ENCODE data around the gene TAOK2. TPM values are rescaled to one million over a fixed set of nuclear protein-coding genes. Genes with fewer than 3 reads are reported as not detected.
A peak's percentile ranks its signal among the peaks of the same experiment; 100 is the strongest.

Gene TAOK2
- total RNA-seq, 2 experiments from 2014 or later = 13.1 to 14.1 TPM

GRCh38 chr16:29963021-29963743 is 10.5 kb upstream of the TAOK2 start:
- Mint-ChIP-seq H3K27me3 (no peaks in the 10 kb centered on the region), H3K4me1 (ENCODE audit: low read depth) (peaks cover 31% of the 10 kb centered on the region)
- no peak for TF ChIP-seq CTCF (IDR thresholded peaks at IDR 0.05)

GRCh38 chr16:29968205-29968604 is 5.5 kb upstream of the TAOK2 start:
- Histone ChIP-seq H3K36me3 (ENCODE audit: insufficient read depth, low read length) (peaks cover 11% of the 10 kb centered on the region), H3K4me3 (ENCODE audit: low read length) (no peak overlapping the region), H3K27ac (ENCODE audit: low read depth in 1 of 2, low read length in 2 of 2) (no peak overlapping the region), H3K27me3 (ENCODE audit: control insufficient read depth in 1 of 2, insufficient read depth in 2 of 2, low read length in 2 of 2) (no peaks in the 10 kb centered on the region), H3K4me1 (ENCODE audit: insufficient read depth, low read length) (peaks cover 5% of the 10 kb centered on the region), H3K9me3 (ENCODE audit: control insufficient read depth in 1 of 2, insufficient read depth in 1 of 2, low read length in 2 of 2) (no peaks in the 10 kb centered on the region)
- intact Hi-C loops (cut with DNase I, micrococcal nuclease) = no loop called here
- H3K27ac Mint-ChIP-seq = no peak overlapping the region
- H3K4me1 Mint-ChIP-seq (ENCODE audit: low read depth) = peaks cover 17% of the 10 kb centered on the region
- ChIA-PET POLR2A (no interaction called here), CTCF (no interaction called here)
- H3K9me3 Mint-ChIP-seq = no peaks in the 10 kb centered on the region
- no peak for TF ChIP-seq CTCF (IDR thresholded peaks at IDR 0.05)
- H3K4me3 Mint-ChIP-seq = no peak overlapping the region
- H3K27me3 Mint-ChIP-seq = no peaks in the 10 kb centered on the region
- DNase-seq = no peak
- ATAC-seq (ENCODE audit: poor library complexity) = no peak
- H3K36me3 Mint-ChIP-seq (ENCODE audit: low read depth) = peaks cover 26% of the 10 kb centered on the region

More at GRCh38 chr16:29963021-29963743, 10.5 kb upstream of the TAOK2 start:
- Histone ChIP-seq H3K27ac (ENCODE audit: low read depth in 1 of 2, low read length in 2 of 2) (peak overlapping the region; percentile 74 to 92), H3K36me3 (ENCODE audit: insufficient read depth, low read length) (peaks cover 4% of the 10 kb centered on the region), H3K4me1 (ENCODE audit: insufficient read depth, low read length) (peaks cover 23% of the 10 kb centered on the region), H3K27me3 (ENCODE audit: control insufficient read depth in 1 of 2, insufficient read depth in 2 of 2, low read length in 2 of 2) (no peaks in the 10 kb centered on the region), H3K9me3 (ENCODE audit: control insufficient read depth in 1 of 2, insufficient read depth in 1 of 2, low read length in 2 of 2) (no peaks in the 10 kb centered on the region), H3K4me3 (ENCODE audit: low read length) (peak overlapping the region; percentile 88)
- Mint-ChIP-seq H3K36me3 (ENCODE audit: low read depth) (peaks cover 14% of the 10 kb centered on the region), H3K4me3 (peak overlapping the region; percentile 93), H3K9me3 (no peaks in the 10 kb centered on the region), H3K27ac (peak overlapping the region; percentile 91)
- ATAC-seq (ENCODE audit: poor library complexity) (no peak), DNase-seq (no peak)
- CTCF ChIA-PET = interaction anchor here (1.0 to 2.2 kb wide), 3 partner anchors 9 to 155 kb away, joined by 3 to 17 read pairs (median 5); partner anchors contain the start of gene TAOK2
- POLR2A ChIA-PET = interaction anchor here (0.8 to 3.4 kb wide), 4 partner anchors 10 to 102 kb away, joined by 3 to 69 read pairs (median 4); partner anchors contain the start of genes ALDOA, KCTD13 and TAOK2
- intact Hi-C loops (cut with DNase I, micrococcal nuclease) = loop anchor here in 1 of 2 experiments (2.0 kb wide), 1 partner anchor 38 kb away; no protein-coding TSS in a partner anchor

- H3K4me1 ChIP-seq (ENCODE audit: insufficient read depth, low read length) = peaks cover 32% of the 10 kb centered on the region
- peaks cover 36% of the 10 kb centered on the region for H3K4me1 Mint-ChIP-seq (ENCODE audit: low read depth)
- TF ChIP-seq CTCF (IDR thresholded peaks at IDR 0.05) = no peak
- peaks cover 26% of the 10 kb centered on the region for H3K36me3 Mint-ChIP-seq (ENCODE audit: low read depth)
- ChIA-PET CTCF (interaction anchor here (3.5 kb wide), 1 partner anchor 9 kb away, joined by 17 read pairs; the partner anchor contains the start of gene TMEM219), POLR2A (interaction anchor here (6.4 kb wide), 1 partner anchor 9 kb away, joined by 69 read pairs; the partner anchor contains the start of gene TMEM219)
- H3K36me3 ChIP-seq (ENCODE audit: insufficient read depth, low read length) = peaks cover 11% of the 10 kb centered on the region
- no peak overlapping the region for H3K27ac Mint-ChIP-seq
- no peaks in the 10 kb centered on the region for H3K27me3 ChIP-seq (ENCODE audit: control insufficient read depth in 1 of 2, insufficient read depth in 2 of 2, low read length in 2 of 2)
- ATAC-seq (ENCODE audit: poor library complexity) (no peak), DNase-seq (peak in 1 of 14 experiments; percentile 16)
- no peak overlapping the region for H3K4me3 ChIP-seq (ENCODE audit: low read length)
- H3K27me3 Mint-ChIP-seq = no peaks in the 10 kb centered on the region
- H3K9me3 Mint-ChIP-seq = no peaks in the 10 kb centered on the region
- peak overlapping the region; percentile 30 for H3K4me3 Mint-ChIP-seq
- no peaks in the 10 kb centered on the region for H3K9me3 ChIP-seq (ENCODE audit: control insufficient read depth in 1 of 2, insufficient read depth in 1 of 2, low read length in 2 of 2)
- no peak overlapping the region for H3K27ac ChIP-seq (ENCODE audit: low read depth in 1 of 2, low read length in 2 of 2)
- intact Hi-C loops (cut with DNase I, micrococcal nuclease) = loop anchor here in 1 of 2 experiments (5.0 kb wide), 1 partner anchor 164 kb away; the partner anchor contains the start of gene MAZ
Measured at GRCh38 chr16:29971304-29971703, 2.4 kb upstream of the TAOK2 start.

Data from CD4-positive, alpha-beta T cell (primary cell).